Mucosa of stomach (tissue), 1 donor: ENCODE results near the gene FKBP15.

Experiments
- H3K27me3 ChIP-seq: one replicate; pipeline ENCODE4 v1.7.0; 2013; ENCODE audit warnings: mild to moderate bottlenecking, low read length; ENCODE audit not compliant: control insufficient read depth, insufficient read depth
- H3K36me3 ChIP-seq: one replicate; pipeline ENCODE4 v1.7.0; 2013; ENCODE audit warnings: low read length; ENCODE audit not compliant: control insufficient read depth, insufficient read depth
- H3K4me1 ChIP-seq: one replicate; pipeline ENCODE4 v1.7.0; 2013; ENCODE audit warnings: mild to moderate bottlenecking, low read length; ENCODE audit not compliant: control insufficient read depth, insufficient read depth
- H3K4me3 ChIP-seq: one replicate; pipeline ENCODE4 v1.7.0; 2013; ENCODE audit warnings: low read length
- H3K9ac ChIP-seq: one replicate; pipeline ENCODE4 v1.7.0; 2013; ENCODE audit warnings: mild to moderate bottlenecking, low read length, moderate library complexity
- H3K9me3 ChIP-seq: one replicate; pipeline ENCODE4 v1.7.0; 2013; ENCODE audit warnings: mild to moderate bottlenecking, low read length, moderate library complexity; ENCODE audit not compliant: control insufficient read depth
- donor health status: Pancreatic carcinoma.

The FKBP15 gene

GRCh38 chr9:113192455-113192854 lies 28.6 kb downstream of the FKBP15 start:
- Histone ChIP-seq H3K9ac (no peak overlapping the region), H3K36me3 (no peaks in the 10 kb centered on the region), H3K27me3 (no peaks in the 10 kb centered on the region), H3K9me3 (no peaks in the 10 kb centered on the region), H3K4me3 (no peak overlapping the region), H3K4me1 (no peaks in the 10 kb centered on the region)

GRCh38 chr9:113187929-113188595 lies 33.0 kb downstream of the FKBP15 start:
- Histone ChIP-seq H3K4me3 (no peak overlapping the region), H3K4me1 (no peaks in the 10 kb centered on the region)

GRCh38 chr9:113186137-113186755 lies 34.8 kb downstream of the FKBP15 start:
- H3K9ac ChIP-seq = no peak overlapping the region
- H3K9me3 ChIP-seq = no peaks in the 10 kb centered on the region
- H3K36me3 ChIP-seq = peaks cover 7% of the 10 kb centered on the region
- no peak overlapping the region for H3K4me3 ChIP-seq
- H3K27me3 ChIP-seq = no peaks in the 10 kb centered on the region
- H3K4me1 ChIP-seq = no peaks in the 10 kb centered on the region

More at GRCh38 chr9:113187929-113188595, 33.0 kb downstream of the FKBP15 start:
- H3K27me3 ChIP-seq = no peaks in the 10 kb centered on the region
- peaks cover 7% of the 10 kb centered on the region for H3K36me3 ChIP-seq
- H3K9me3 ChIP-seq = no peaks in the 10 kb centered on the region
- no peak overlapping the region for H3K9ac ChIP-seq

GRCh38 chr9:113185271-113185670 lies 35.8 kb downstream of the FKBP15 start:
- Histone ChIP-seq H3K9me3 (no peaks in the 10 kb centered on the region), H3K27me3 (no peaks in the 10 kb centered on the region), H3K4me1 (no peaks in the 10 kb centered on the region), H3K4me3 (no peak overlapping the region), H3K36me3 (peaks cover 7% of the 10 kb centered on the region), H3K9ac (no peak overlapping the region)

- H3K4me3 ChIP-seq = no peak overlapping the region
- H3K9me3 ChIP-seq = no peaks in the 10 kb centered on the region
- H3K9ac ChIP-seq = no peak overlapping the region
- no peaks in the 10 kb centered on the region for H3K27me3 ChIP-seq
- no peaks in the 10 kb centered on the region for H3K4me1 ChIP-seq
- H3K36me3 ChIP-seq = peaks cover 7% of the 10 kb centered on the region
Measured at GRCh38 chr9:113184539-113184938, 36.5 kb downstream of the FKBP15 start.

- H3K36me3 ChIP-seq = peaks cover 7% of the 10 kb centered on the region
- no peaks in the 10 kb centered on the region for H3K27me3 ChIP-seq
- no peaks in the 10 kb centered on the region for H3K4me1 ChIP-seq
Measured at GRCh38 chr9:113183956-113184488, 37.1 kb downstream of the FKBP15 start.

GRCh38 chr9:113181165-113181564 lies 39.9 kb downstream of the FKBP15 start:
- H3K9me3 ChIP-seq = no peaks in the 10 kb centered on the region
- H3K4me1 ChIP-seq = no peaks in the 10 kb centered on the region
- H3K36me3 ChIP-seq = no peaks in the 10 kb centered on the region

More at GRCh38 chr9:113183956-113184488, 37.1 kb downstream of the FKBP15 start:
- H3K9me3 ChIP-seq = no peaks in the 10 kb centered on the region
- H3K9ac ChIP-seq = no peak overlapping the region
- H3K4me3 ChIP-seq = no peak overlapping the region

GRCh38 chr9:113179839-113180238 lies 41.2 kb downstream of the FKBP15 start:
- Histone ChIP-seq H3K4me3 (no peak overlapping the region), H3K36me3 (no peaks in the 10 kb centered on the region), H3K9ac (no peak overlapping the region), H3K4me1 (no peaks in the 10 kb centered on the region), H3K27me3 (no peaks in the 10 kb centered on the region), H3K9me3 (no peaks in the 10 kb centered on the region)

More at GRCh38 chr9:113181165-113181564, 39.9 kb downstream of the FKBP15 start:
- H3K9ac ChIP-seq = no peak overlapping the region
- H3K27me3 ChIP-seq = no peaks in the 10 kb centered on the region
- no peak overlapping the region for H3K4me3 ChIP-seq

- Histone ChIP-seq H3K27me3 (no peaks in the 10 kb centered on the region), H3K4me3 (no peak overlapping the region), H3K4me1 (no peaks in the 10 kb centered on the region), H3K9ac (no peak overlapping the region), H3K36me3 (peaks cover 2% of the 10 kb centered on the region), H3K9me3 (no peaks in the 10 kb centered on the region)
Measured at GRCh38 chr9:113178087-113178486, 43.0 kb downstream of the FKBP15 start.

- Histone ChIP-seq H3K4me3 (no peak overlapping the region), H3K27me3 (no peaks in the 10 kb centered on the region), H3K4me1 (no peaks in the 10 kb centered on the region), H3K9ac (no peak overlapping the region), H3K9me3 (no peaks in the 10 kb centered on the region), H3K36me3 (peaks cover 7% of the 10 kb centered on the region)
Measured at GRCh38 chr9:113177251-113177650, 43.8 kb downstream of the FKBP15 start.

- no peak overlapping the region for H3K4me3 ChIP-seq
- no peaks in the 10 kb centered on the region for H3K27me3 ChIP-seq
- peaks cover 7% of the 10 kb centered on the region for H3K36me3 ChIP-seq
- no peaks in the 10 kb centered on the region for H3K9me3 ChIP-seq
- no peak overlapping the region for H3K9ac ChIP-seq
- no peaks in the 10 kb centered on the region for H3K4me1 ChIP-seq
Measured at GRCh38 chr9:113176803-113177202, 44.3 kb downstream of the FKBP15 start.

- H3K4me1 ChIP-seq = no peaks in the 10 kb centered on the region
- no peak overlapping the region for H3K4me3 ChIP-seq
- H3K9ac ChIP-seq = no peak overlapping the region
- H3K9me3 ChIP-seq = no peaks in the 10 kb centered on the region
- no peaks in the 10 kb centered on the region for H3K27me3 ChIP-seq
- peaks cover 17% of the 10 kb centered on the region for H3K36me3 ChIP-seq
Measured at GRCh38 chr9:113173341-113173740, 47.7 kb downstream of the FKBP15 start.
